GM18517 (cell line): ENCODE data around the gene TYRO3.
"Not testable (repeated sequence)": the region's sequence is repeated elsewhere in the genome, so short reads cannot be mapped to it uniquely, and the experiment has no call there.

Experiments used
- ATAC-seq: cut with Tn5 transposase; IDR thresholded peaks from one replicate; pipeline ENCODE4 v1.9.1; 2021; ENCODE audit warnings: mild to moderate bottlenecking, moderate library complexity; ENCODE audit not compliant: unreplicated experiment

TYRO3 gene

GRCh38 chr15:41553731-41554130 lies 5.3 kb upstream of the TYRO3 start:
- ATAC-seq = no peak

GRCh38 chr15:41554343-41554742 lies 4.7 kb upstream of the TYRO3 start:
- ATAC-seq = no peak

GRCh38 chr15:41554915-41555314 lies 4.1 kb upstream of the TYRO3 start:
- no peak for ATAC-seq

GRCh38 chr15:41556677-41557076 lies 2.3 kb upstream of the TYRO3 start:
- ATAC-seq = no peak

GRCh38 chr15:41557673-41558399 lies 1.2 kb upstream of the TYRO3 start:
- ATAC-seq = peak; percentile 55

GRCh38 chr15:41559239-41559782 lies 299 bp downstream of the TYRO3 start:
- ATAC-seq = no peak

- no peak for ATAC-seq
These were observed 1.5 kb downstream of the TYRO3 start for GRCh38 chr15:41560572-41560874.

GRCh38 chr15:41561104-41561776 lies 2.2 kb downstream of the TYRO3 start:
- ATAC-seq = no peak

GRCh38 chr15:41561777-41562145 lies 2.7 kb downstream of the TYRO3 start:
- ATAC-seq = no peak

GRCh38 chr15:41562244-41562643 lies 3.2 kb downstream of the TYRO3 start:
- ATAC-seq = no peak

- no peak for ATAC-seq
These were observed 3.8 kb downstream of the TYRO3 start for GRCh38 chr15:41562784-41563198.

- ATAC-seq = no peak
These were observed 5.4 kb downstream of the TYRO3 start for GRCh38 chr15:41564286-41564959.

- ATAC-seq = no peak
These were observed 6.0 kb downstream of the TYRO3 start for GRCh38 chr15:41564960-41565502.

- no peak for ATAC-seq
These were observed 6.7 kb downstream of the TYRO3 start for GRCh38 chr15:41565702-41566101.

- no peak for ATAC-seq
These were observed 7.3 kb downstream of the TYRO3 start for GRCh38 chr15:41566121-41566885.

GRCh38 chr15:41567261-41567660 lies 8.2 kb downstream of the TYRO3 start:
- ATAC-seq = no peak

GRCh38 chr15:41567862-41568261 lies 8.8 kb downstream of the TYRO3 start:
- no peak for ATAC-seq

GRCh38 chr15:41568350-41569017 lies 9.5 kb downstream of the TYRO3 start:
- no peak for ATAC-seq

GRCh38 chr15:41569232-41569631 lies 10.2 kb downstream of the TYRO3 start:
- not testable (repeated sequence) for ATAC-seq

- no peak for ATAC-seq
These were observed 11.8 kb downstream of the TYRO3 start for GRCh38 chr15:41570764-41571163.
